ENCODE results near the gene MORN1.
"Not testable (repeated sequence)": the region's sequence is repeated elsewhere in the genome, so short reads cannot be mapped to it uniquely, and the experiment has no call there.

The MORN1 gene

GRCh38 chr1:2296614-2297013, 94.7 kb downstream of the MORN1 start:
- intact Hi-C loops (cut with micrococcal nuclease): no loop called here
- Mint-ChIP-seq H3K9me3 (no peaks in the 10 kb centered on the region), H3K27me3 (peaks cover 8% of the 10 kb centered on the region), H3K4me3 (no peak overlapping the region), H3K27ac (peak overlapping the region; percentile 72), H3K36me3 (ENCODE audit: low read depth) (peaks cover 62% of the 10 kb centered on the region), H3K4me1 (ENCODE audit: low read depth) (peaks cover 99% of the 10 kb centered on the region)

GRCh38 chr1:2296211-2296610, 95.1 kb downstream of the MORN1 start:
- H3K9me3 Mint-ChIP-seq; H3K4me3 Mint-ChIP-seq; H3K27me3 Mint-ChIP-seq; intact Hi-C loops (cut with micrococcal nuclease): not testable (repeated sequence)
- Mint-ChIP-seq H3K27ac (peak overlapping the region; percentile 72), H3K36me3 (ENCODE audit: low read depth) (peaks cover 64% of the 10 kb centered on the region), H3K4me1 (ENCODE audit: low read depth) (peaks cover 99% of the 10 kb centered on the region)

- H3K4me3 Mint-ChIP-seq: no peak overlapping the region
- H3K9me3 Mint-ChIP-seq: no peaks in the 10 kb centered on the region
- peaks cover 8% of the 10 kb centered on the region for H3K27me3 Mint-ChIP-seq
- peaks cover 68% of the 10 kb centered on the region for H3K36me3 Mint-ChIP-seq (ENCODE audit: low read depth)
- peak overlapping the region; percentile 30 for H3K27ac Mint-ChIP-seq
- H3K4me1 Mint-ChIP-seq (ENCODE audit: low read depth): peaks cover 99% of the 10 kb centered on the region
- intact Hi-C loops (cut with micrococcal nuclease): no loop called here
Observed at GRCh38 chr1:2295526-2295925, 95.8 kb downstream of the MORN1 start.

GRCh38 chr1:2294725-2295078, 96.7 kb downstream of the MORN1 start:
- Mint-ChIP-seq H3K27me3 (peaks cover 8% of the 10 kb centered on the region), H3K36me3 (ENCODE audit: low read depth) (peaks cover 68% of the 10 kb centered on the region), H3K27ac (peak overlapping the region; percentile 96), H3K4me1 (ENCODE audit: low read depth) (peaks cover 100% of the 10 kb centered on the region), H3K9me3 (no peaks in the 10 kb centered on the region), H3K4me3 (no peak overlapping the region)
- intact Hi-C loops (cut with micrococcal nuclease): loop anchor here (5.0 kb wide), 2 partner anchors 47 to 62 kb away; no protein-coding TSS in a partner anchor

GRCh38 chr1:2294033-2294724, 97.2 kb downstream of the MORN1 start:
- H3K27me3 Mint-ChIP-seq: peaks cover 8% of the 10 kb centered on the region
- no peaks in the 10 kb centered on the region for H3K9me3 Mint-ChIP-seq
- H3K4me1 Mint-ChIP-seq (ENCODE audit: low read depth): peaks cover 100% of the 10 kb centered on the region
- peaks cover 68% of the 10 kb centered on the region for H3K36me3 Mint-ChIP-seq (ENCODE audit: low read depth)
- intact Hi-C loops (cut with micrococcal nuclease): loop anchor here (5.0 kb wide), 2 partner anchors 47 to 62 kb away; no protein-coding TSS in a partner anchor
- no peak overlapping the region for H3K4me3 Mint-ChIP-seq
- H3K27ac Mint-ChIP-seq: peak overlapping the region; percentile 96

- Mint-ChIP-seq H3K4me3 (peak overlapping the region; percentile 31), H3K4me1 (ENCODE audit: low read depth) (peaks cover 100% of the 10 kb centered on the region), H3K27me3 (peaks cover 10% of the 10 kb centered on the region), H3K27ac (peak overlapping the region; percentile 96), H3K36me3 (ENCODE audit: low read depth) (peaks cover 77% of the 10 kb centered on the region), H3K9me3 (no peaks in the 10 kb centered on the region)
- intact Hi-C loops (cut with micrococcal nuclease): loop anchor here (5.0 kb wide), 2 partner anchors 46 to 61 kb away; no protein-coding TSS in a partner anchor
Observed at GRCh38 chr1:2292725-2293450, 98.5 kb downstream of the MORN1 start.

- Mint-ChIP-seq H3K27me3 (peaks cover 15% of the 10 kb centered on the region), H3K9me3 (no peaks in the 10 kb centered on the region), H3K36me3 (ENCODE audit: low read depth) (peaks cover 77% of the 10 kb centered on the region), H3K4me3 (peak overlapping the region; percentile 71), H3K27ac (peak overlapping the region; percentile 96), H3K4me1 (ENCODE audit: low read depth) (peaks cover 100% of the 10 kb centered on the region)
- intact Hi-C loops (cut with micrococcal nuclease): loop anchor here (5.0 kb wide), 2 partner anchors 44 to 59 kb away; no protein-coding TSS in a partner anchor
Observed at GRCh38 chr1:2291577-2291976, 99.8 kb downstream of the MORN1 start.

- Mint-ChIP-seq H3K4me1 (ENCODE audit: low read depth) (peaks cover 100% of the 10 kb centered on the region), H3K4me3 (peak overlapping the region; percentile 71), H3K9me3 (no peaks in the 10 kb centered on the region), H3K27me3 (peaks cover 15% of the 10 kb centered on the region), H3K27ac (peak overlapping the region; percentile 96), H3K36me3 (ENCODE audit: low read depth) (peaks cover 78% of the 10 kb centered on the region)
- intact Hi-C loops (cut with micrococcal nuclease): loop anchor here (1.0 to 5.0 kb wide), 3 partner anchors 10 to 59 kb away; no protein-coding TSS in a partner anchor
Observed at GRCh38 chr1:2290595-2291510, 100.5 kb downstream of the MORN1 start.

- Mint-ChIP-seq H3K9me3 (no peaks in the 10 kb centered on the region), H3K27me3 (peaks cover 15% of the 10 kb centered on the region), H3K36me3 (ENCODE audit: low read depth) (peaks cover 78% of the 10 kb centered on the region), H3K4me3 (peak overlapping the region; percentile 71), H3K27ac (peak overlapping the region; percentile 96), H3K4me1 (ENCODE audit: low read depth) (peaks cover 100% of the 10 kb centered on the region)
- intact Hi-C loops (cut with micrococcal nuclease): loop anchor here (1.0 to 5.0 kb wide), 3 partner anchors 11 to 58 kb away; no protein-coding TSS in a partner anchor
Observed at GRCh38 chr1:2290171-2290578, 101.2 kb downstream of the MORN1 start.

GRCh38 chr1:2289607-2290006, 101.7 kb downstream of the MORN1 start:
- Mint-ChIP-seq H3K4me3 (peak overlapping the region; percentile 71), H3K4me1 (ENCODE audit: low read depth) (peaks cover 100% of the 10 kb centered on the region), H3K36me3 (ENCODE audit: low read depth) (peaks cover 78% of the 10 kb centered on the region), H3K27ac (peak overlapping the region; percentile 96), H3K9me3 (no peaks in the 10 kb centered on the region), H3K27me3 (peaks cover 15% of the 10 kb centered on the region)
- intact Hi-C loops (cut with micrococcal nuclease): loop anchor here (1.0 to 5.0 kb wide), 3 partner anchors 12 to 57 kb away; no protein-coding TSS in a partner anchor

- intact Hi-C loops (cut with micrococcal nuclease): no loop called here
- Mint-ChIP-seq H3K4me3 (no peak overlapping the region), H3K9me3 (no peaks in the 10 kb centered on the region), H3K27me3 (peaks cover 14% of the 10 kb centered on the region), H3K4me1 (ENCODE audit: low read depth) (peaks cover 100% of the 10 kb centered on the region), H3K27ac (peak overlapping the region; percentile 96), H3K36me3 (ENCODE audit: low read depth) (peaks cover 78% of the 10 kb centered on the region)
Observed at GRCh38 chr1:2288816-2289536, 102.4 kb downstream of the MORN1 start.

GRCh38 chr1:2288311-2288710, 103.0 kb downstream of the MORN1 start:
- Mint-ChIP-seq H3K36me3 (ENCODE audit: low read depth) (peaks cover 78% of the 10 kb centered on the region), H3K4me3 (no peak overlapping the region), H3K27me3 (peaks cover 9% of the 10 kb centered on the region), H3K9me3 (no peaks in the 10 kb centered on the region), H3K27ac (peak overlapping the region; percentile 96), H3K4me1 (ENCODE audit: low read depth) (peaks cover 99% of the 10 kb centered on the region)
- intact Hi-C loops (cut with micrococcal nuclease): no loop called here

- Mint-ChIP-seq H3K9me3 (no peaks in the 10 kb centered on the region), H3K4me3 (no peak overlapping the region), H3K4me1 (ENCODE audit: low read depth) (peaks cover 99% of the 10 kb centered on the region), H3K27ac (peak overlapping the region; percentile 96), H3K27me3 (peaks cover 7% of the 10 kb centered on the region), H3K36me3 (ENCODE audit: low read depth) (peaks cover 78% of the 10 kb centered on the region)
- intact Hi-C loops (cut with micrococcal nuclease): no loop called here
Observed at GRCh38 chr1:2287649-2288048, 103.7 kb downstream of the MORN1 start.
